Measurements from ENCODE around the gene TRABD2B. TPM values are rescaled to one million over a fixed set of nuclear protein-coding genes. Genes with fewer than 3 reads are reported as not detected.

TRABD2B gene
- total and polyA plus RNA-seq, 2 donors (not counting 1 experiment from before 2014, with no cell fraction given): under 0.01 TPM; not detected in 1

DNA sequence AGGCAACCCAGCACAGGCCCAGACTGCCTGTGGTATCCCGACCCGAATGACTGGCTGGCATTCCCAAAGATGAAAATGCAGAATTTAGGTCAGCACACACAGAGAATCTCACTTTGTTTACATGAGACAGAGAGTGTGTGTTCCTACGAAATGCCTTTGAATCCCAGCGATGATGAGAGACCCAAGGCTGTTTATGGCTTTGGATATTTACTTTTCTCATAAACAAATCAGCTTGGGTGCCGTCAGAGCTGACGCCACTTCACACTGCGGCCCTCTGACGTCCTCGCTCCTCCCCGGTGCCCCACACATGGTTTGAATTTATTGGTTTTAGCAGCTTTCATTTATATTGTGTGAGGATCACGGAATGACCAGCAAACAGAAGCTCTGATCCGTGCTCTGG is 18.7 kb downstream of the TRABD2B start:
- Histone ChIP-seq H3K27ac (ENCODE audit: insufficient read depth, low read length) (no peak overlapping the region), H3K4me2 (ENCODE audit: extremely low read depth, insufficient read depth, low read length) (no peak overlapping the region), H3K4me3 (replicated peaks in 1 of 4; ENCODE audit: control extremely low read depth in 1 of 4, insufficient read depth in 1 of 4, low read depth in 3 of 4, low read length in 4 of 4) (no peak overlapping the region), H3K4me1 (ENCODE audit: control insufficient read depth, extremely low read depth, insufficient read depth, low read length) (no peaks in the 10 kb centered on the region), H3K36me3 (ENCODE audit: control insufficient read depth, insufficient read depth, low read length) (no peaks in the 10 kb centered on the region), H3K9me3 (ENCODE audit: control insufficient read depth, insufficient read depth, low read depth, low read length) (no peaks in the 10 kb centered on the region), H4K20me1 (ENCODE audit: control insufficient read depth, extremely low read depth, insufficient read depth, low read length) (no peaks in the 10 kb centered on the region), H3K9ac (ENCODE audit: insufficient read depth, low read length) (no peak overlapping the region), H3K27me3 (ENCODE audit: control insufficient read depth, insufficient read depth, low read length) (no peaks in the 10 kb centered on the region), H3K79me2 (ENCODE audit: control insufficient read depth, insufficient read depth, low read length) (no peaks in the 10 kb centered on the region), H2AFZ (ENCODE audit: low read length) (no peak overlapping the region)
- TF ChIP-seq, protein P1, sequence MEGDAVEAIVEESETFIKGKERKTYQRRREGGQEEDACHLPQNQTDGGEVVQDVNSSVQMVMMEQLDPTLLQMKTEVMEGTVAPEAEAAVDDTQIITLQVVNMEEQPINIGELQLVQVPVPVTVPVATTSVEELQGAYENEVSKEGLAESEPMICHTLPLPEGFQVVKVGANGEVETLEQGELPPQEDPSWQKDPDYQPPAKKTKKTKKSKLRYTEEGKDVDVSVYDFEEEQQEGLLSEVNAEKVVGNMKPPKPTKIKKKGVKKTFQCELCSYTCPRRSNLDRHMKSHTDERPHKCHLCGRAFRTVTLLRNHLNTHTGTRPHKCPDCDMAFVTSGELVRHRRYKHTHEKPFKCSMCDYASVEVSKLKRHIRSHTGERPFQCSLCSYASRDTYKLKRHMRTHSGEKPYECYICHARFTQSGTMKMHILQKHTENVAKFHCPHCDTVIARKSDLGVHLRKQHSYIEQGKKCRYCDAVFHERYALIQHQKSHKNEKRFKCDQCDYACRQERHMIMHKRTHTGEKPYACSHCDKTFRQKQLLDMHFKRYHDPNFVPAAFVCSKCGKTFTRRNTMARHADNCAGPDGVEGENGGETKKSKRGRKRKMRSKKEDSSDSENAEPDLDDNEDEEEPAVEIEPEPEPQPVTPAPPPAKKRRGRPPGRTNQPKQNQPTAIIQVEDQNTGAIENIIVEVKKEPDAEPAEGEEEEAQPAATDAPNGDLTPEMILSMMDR (conservative IDR thresholded peaks at IDR 0.05 in 1 of 2, IDR thresholded peaks at IDR 0.05 in 1 of 2; ENCODE audit: low read depth in 1 of 2, low read length in 2 of 2): no peak
- no peak for TF ChIP-seq EZH2 (IDR thresholded peaks at IDR 0.05; ENCODE audit: low read length, missing control alignments)
- peak in 1 of 2 donors; percentile 18 for DNase-seq (ENCODE audit: low read depth in 2 of 2)

DNA sequence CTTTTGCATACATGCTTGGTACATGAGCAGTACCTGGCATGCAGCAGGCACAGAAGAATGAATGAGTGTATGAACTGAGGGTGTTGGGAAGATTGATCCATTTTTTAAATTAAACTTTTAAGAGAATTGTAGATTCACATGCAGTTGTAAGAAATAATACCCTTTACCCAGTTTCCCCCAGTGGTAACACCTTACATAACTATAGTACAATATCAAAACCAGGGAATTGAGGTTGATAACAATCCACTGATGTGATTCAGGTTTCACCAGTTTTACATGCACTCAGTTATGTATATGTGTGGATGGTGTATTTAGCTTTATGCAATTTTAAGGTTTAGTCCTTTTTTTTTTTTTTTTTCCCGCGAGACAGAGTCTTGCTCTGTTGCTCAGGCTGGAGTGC is 20.5 kb downstream of the TRABD2B start:
- H3K79me2 ChIP-seq (ENCODE audit: control insufficient read depth, insufficient read depth, low read length): no peaks in the 10 kb centered on the region
- no peaks in the 10 kb centered on the region for H3K36me3 ChIP-seq (ENCODE audit: control insufficient read depth, insufficient read depth, low read length)
- no peaks in the 10 kb centered on the region for H3K4me1 ChIP-seq (ENCODE audit: control insufficient read depth, extremely low read depth, insufficient read depth, low read length)
- no peaks in the 10 kb centered on the region for H3K9me3 ChIP-seq (ENCODE audit: control insufficient read depth, insufficient read depth, low read depth, low read length)
- no peak overlapping the region for H3K4me2 ChIP-seq (ENCODE audit: extremely low read depth, insufficient read depth, low read length)
- no peak overlapping the region for H3K9ac ChIP-seq (ENCODE audit: insufficient read depth, low read length)
- no peak for DNase-seq (ENCODE audit: low read depth in 2 of 2)
- H4K20me1 ChIP-seq (ENCODE audit: control insufficient read depth, extremely low read depth, insufficient read depth, low read length): no peaks in the 10 kb centered on the region
- TF ChIP-seq, protein P1 (conservative IDR thresholded peaks at IDR 0.05 in 1 of 2, IDR thresholded peaks at IDR 0.05 in 1 of 2; ENCODE audit: low read depth in 1 of 2, low read length in 2 of 2): no peak
- TF ChIP-seq EZH2 (IDR thresholded peaks at IDR 0.05; ENCODE audit: low read length, missing control alignments): no peak
- no peaks in the 10 kb centered on the region for H3K27me3 ChIP-seq (ENCODE audit: control insufficient read depth, insufficient read depth, low read length)
- no peak overlapping the region for H2AFZ ChIP-seq (ENCODE audit: low read length)
- H3K4me3 ChIP-seq (replicated peaks in 1 of 4; ENCODE audit: control extremely low read depth in 1 of 4, insufficient read depth in 1 of 4, low read depth in 3 of 4, low read length in 4 of 4): no peak overlapping the region
- no peak overlapping the region for H3K27ac ChIP-seq (ENCODE audit: insufficient read depth, low read length)

DNA sequence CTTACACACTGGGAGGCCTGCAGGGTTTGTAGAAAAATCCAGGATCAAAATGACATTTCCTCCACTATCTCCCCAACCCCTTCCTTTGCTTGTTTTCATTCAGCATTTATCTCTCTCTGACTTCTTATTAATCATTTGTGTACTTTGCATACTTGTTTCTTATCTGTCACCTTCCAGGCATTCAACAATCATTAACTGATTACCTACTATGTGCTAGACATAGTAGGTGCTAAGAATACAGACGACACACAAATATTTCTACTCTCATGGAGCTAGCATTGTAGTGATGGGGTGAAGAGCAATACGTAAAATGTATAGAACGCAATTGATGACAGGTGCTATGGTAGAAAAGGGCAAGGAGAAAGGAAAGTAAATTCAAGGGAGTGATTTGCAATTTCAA is 20.9 kb downstream of the TRABD2B start:
- Histone ChIP-seq H3K9me3 (ENCODE audit: control insufficient read depth, insufficient read depth, low read depth, low read length) (no peaks in the 10 kb centered on the region), H2AFZ (ENCODE audit: low read length) (no peak overlapping the region), H3K4me2 (ENCODE audit: extremely low read depth, insufficient read depth, low read length) (no peak overlapping the region), H3K27ac (ENCODE audit: insufficient read depth, low read length) (no peak overlapping the region), H3K27me3 (ENCODE audit: control insufficient read depth, insufficient read depth, low read length) (no peaks in the 10 kb centered on the region), H3K4me1 (ENCODE audit: control insufficient read depth, extremely low read depth, insufficient read depth, low read length) (no peaks in the 10 kb centered on the region), H3K36me3 (ENCODE audit: control insufficient read depth, insufficient read depth, low read length) (no peaks in the 10 kb centered on the region), H4K20me1 (ENCODE audit: control insufficient read depth, extremely low read depth, insufficient read depth, low read length) (no peaks in the 10 kb centered on the region), H3K4me3 (replicated peaks in 1 of 4; ENCODE audit: control extremely low read depth in 1 of 4, insufficient read depth in 1 of 4, low read depth in 3 of 4, low read length in 4 of 4) (no peak overlapping the region), H3K9ac (ENCODE audit: insufficient read depth, low read length) (no peak overlapping the region), H3K79me2 (ENCODE audit: control insufficient read depth, insufficient read depth, low read length) (no peaks in the 10 kb centered on the region)
- TF ChIP-seq, protein P1 (conservative IDR thresholded peaks at IDR 0.05 in 1 of 2, IDR thresholded peaks at IDR 0.05 in 1 of 2; ENCODE audit: low read depth in 1 of 2, low read length in 2 of 2): no peak
- TF ChIP-seq EZH2 (IDR thresholded peaks at IDR 0.05; ENCODE audit: low read length, missing control alignments): no peak
- DNase-seq (ENCODE audit: low read depth in 2 of 2): no peak
